Activated naive CD4-positive, alpha-beta T cell treated with anti-CD3 and anti-CD28 coated beads for 36 hours (primary cell): ENCODE data around the gene SUGP2. TPM values are rescaled to one million over a fixed set of nuclear protein-coding genes. Genes with fewer than 3 reads are reported as not detected.

ENCODE experiments used
- CTCF ChIA-PET: fragments of 350-600 bp; sonication (Branson Sonifier 250); formaldehyde crosslinking; loops from one replicate; lab custom pipeline; 2021; ENCODE audit warnings: antibody characterized with exemption; lab: Charles Lee
- DNase-seq: peaks from one replicate; pipeline ENCODE4 v3.0.0-alpha.2; 2020
- H3K27ac Mint-ChIP-seq: one replicate; pipeline ENCODE4 v1.8.0; 2021; ENCODE audit warnings: mild to moderate bottlenecking, mixed read lengths
- H3K27me3 Mint-ChIP-seq: one replicate; pipeline ENCODE4 v1.8.0; 2021; ENCODE audit warnings: low read depth, mixed read lengths
- H3K36me3 Mint-ChIP-seq: one replicate; pipeline ENCODE4 v1.8.0; 2021; ENCODE audit warnings: low read depth, mixed read lengths
- H3K4me1 Mint-ChIP-seq: one replicate; pipeline ENCODE4 v1.8.0; 2021; ENCODE audit warnings: low read depth, mixed read lengths
- H3K4me3 Mint-ChIP-seq: one replicate; pipeline ENCODE4 v1.8.0; 2021; ENCODE audit warnings: mild to moderate bottlenecking, moderate library complexity, mixed read lengths
- H3K9me3 Mint-ChIP-seq: one replicate; pipeline ENCODE4 v1.8.0; 2021; ENCODE audit warnings: mixed read lengths
- intact Hi-C: fragments of 100-400 bp; cut with micrococcal nuclease; formaldehyde crosslinking; loops from one replicate; pipeline ENCODE4 v1.15.1; 2023
- total RNA-seq, 2 experiments: library from RNA; stranded (reverse); gene quantifications; one replicate each; pipeline ENCODE4 v1.2.3, GENCODE V29; 2021

The SUGP2 gene
- total RNA-seq, 2 experiments from 2014 or later, result 149 to 154 TPM

DNA sequence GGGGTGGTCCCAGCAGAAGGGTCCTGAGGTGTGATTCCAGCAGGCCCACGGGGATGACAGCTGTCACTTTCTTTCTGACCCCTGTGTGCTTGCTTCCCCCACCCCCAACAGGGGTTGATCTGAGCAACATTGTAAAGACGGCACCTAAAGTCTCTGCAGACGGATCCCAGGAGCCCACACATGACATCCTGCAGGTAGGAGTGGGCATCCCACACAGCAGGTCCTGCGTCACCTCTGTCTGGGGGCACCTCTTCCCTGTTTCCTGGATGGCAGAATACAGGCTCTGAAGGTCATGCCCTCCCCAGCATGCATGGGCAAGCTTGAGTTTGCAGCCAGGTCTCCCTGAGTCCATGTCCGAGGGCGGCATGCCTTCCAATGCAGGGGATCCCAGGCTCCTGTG, 10.6 kb upstream of the SUGP2 start:
- Mint-ChIP-seq H3K4me1 (peaks cover 20% of the 10 kb centered on the region), H3K27me3 (no peaks in the 10 kb centered on the region), H3K27ac (no peak overlapping the region), H3K36me3 (peaks cover 29% of the 10 kb centered on the region), H3K9me3 (no peaks in the 10 kb centered on the region), H3K4me3 (no peak overlapping the region)
- CTCF ChIA-PET, result no interaction called here
- intact Hi-C loops, result no loop called here
- DNase-seq, result no peak

DNA sequence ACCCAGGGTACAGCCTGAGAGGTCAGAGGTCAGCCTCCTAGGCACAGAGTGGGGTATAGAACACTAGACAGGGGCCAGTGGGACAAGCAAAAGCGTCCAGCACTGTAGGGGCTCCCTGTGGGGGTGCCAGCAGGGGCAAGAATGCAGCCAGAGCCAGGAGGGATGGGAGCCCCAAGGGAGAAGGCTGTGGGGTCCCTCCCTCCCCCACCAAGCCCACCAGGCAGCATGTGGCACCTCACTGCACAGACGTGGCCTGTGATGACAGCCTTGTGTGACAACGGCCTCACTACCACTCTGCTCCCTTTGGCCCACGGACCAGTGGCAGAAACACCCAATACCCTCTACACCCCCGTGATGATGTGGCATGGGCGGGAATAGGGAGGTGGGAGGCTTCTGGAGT, 10.2 kb upstream of the SUGP2 start:
- CTCF ChIA-PET, result no interaction called here
- intact Hi-C loops, result no loop called here
- H3K27me3 Mint-ChIP-seq, result no peaks in the 10 kb centered on the region
- DNase-seq, result no peak
- H3K36me3 Mint-ChIP-seq, result peaks cover 30% of the 10 kb centered on the region
- no peak overlapping the region for H3K4me3 Mint-ChIP-seq
- H3K9me3 Mint-ChIP-seq, result no peaks in the 10 kb centered on the region
- H3K27ac Mint-ChIP-seq, result no peak overlapping the region
- peaks cover 20% of the 10 kb centered on the region for H3K4me1 Mint-ChIP-seq

DNA sequence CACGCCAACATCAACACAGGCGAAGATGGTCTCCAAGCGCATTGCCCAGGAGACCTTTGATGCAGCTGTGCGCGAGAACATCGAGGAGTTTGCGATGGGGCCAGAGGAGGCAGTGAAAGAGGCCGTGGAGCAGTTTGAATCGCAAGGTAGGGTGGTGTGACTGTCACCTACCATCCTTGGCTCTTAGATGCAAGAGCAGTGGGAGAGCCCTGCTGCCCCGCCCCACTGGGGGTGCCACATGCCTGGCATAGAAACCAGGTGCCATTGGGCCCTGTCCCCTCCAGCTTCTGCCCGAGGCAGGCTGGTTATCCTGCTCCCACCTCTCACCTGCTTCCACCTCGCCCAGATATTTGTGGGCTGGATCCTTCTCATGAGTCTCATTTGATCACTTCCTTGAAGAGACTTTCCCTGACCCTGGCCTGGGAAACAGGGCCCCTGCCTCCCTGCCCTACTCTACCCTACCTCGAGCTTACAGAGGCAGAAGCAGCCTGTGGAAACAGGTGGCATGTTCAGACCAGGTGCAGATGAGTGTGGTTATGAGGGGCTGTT, 9.5 kb upstream of the SUGP2 start:
- DNase-seq, result no peak

DNA sequence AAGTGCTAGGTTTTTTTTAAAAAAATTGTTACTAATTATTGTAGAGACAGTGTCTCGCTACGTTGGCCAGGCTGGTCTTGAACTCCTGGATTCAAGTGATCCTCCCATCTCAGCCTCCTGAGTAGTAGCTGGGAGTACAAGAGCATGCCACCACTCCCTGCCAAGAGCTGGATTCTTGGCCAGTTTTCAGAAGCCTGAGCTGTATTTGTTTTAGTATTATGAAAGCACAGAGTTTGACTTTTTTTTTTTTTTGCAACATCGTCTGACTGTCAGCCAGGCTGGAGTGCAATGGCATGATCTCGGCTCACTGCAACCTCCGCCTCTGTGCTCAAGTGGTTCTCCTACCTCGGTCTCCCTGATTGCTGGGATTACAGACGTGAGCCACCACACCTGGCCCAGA, 7.1 kb upstream of the SUGP2 start:
- no peaks in the 10 kb centered on the region for H3K9me3 Mint-ChIP-seq
- CTCF ChIA-PET, result interaction anchor here (0.9 to 1.3 kb wide), 2 partner anchors 23 to 71 kb away, joined by 3 to 6 read pairs; partner anchors contain the start of gene SLC25A42
- no peak for DNase-seq
- intact Hi-C loops, result no loop called here
- no peak overlapping the region for H3K4me3 Mint-ChIP-seq
- peaks cover 26% of the 10 kb centered on the region for H3K36me3 Mint-ChIP-seq
- H3K27ac Mint-ChIP-seq, result peak overlapping the region; percentile 62
- H3K27me3 Mint-ChIP-seq, result no peaks in the 10 kb centered on the region
- peaks cover 29% of the 10 kb centered on the region for H3K4me1 Mint-ChIP-seq

More for the DNA sequence above, 9.5 kb upstream of the SUGP2 start:
- Mint-ChIP-seq H3K36me3 (peaks cover 30% of the 10 kb centered on the region), H3K27ac (no peak overlapping the region), H3K27me3 (no peaks in the 10 kb centered on the region), H3K9me3 (no peaks in the 10 kb centered on the region), H3K4me3 (no peak overlapping the region), H3K4me1 (peaks cover 20% of the 10 kb centered on the region)
- intact Hi-C loops, result no loop called here
- CTCF ChIA-PET, result interaction anchor here (0.6 kb wide), 1 partner anchor 79 kb away, joined by 3 read pairs; no protein-coding TSS in a partner anchor

GRCh38 chr19:19039901-19040300, 6.6 kb upstream of the SUGP2 start:
- CTCF ChIA-PET, result interaction anchor here (0.9 to 1.3 kb wide), 2 partner anchors 24 to 71 kb away, joined by 3 to 6 read pairs; partner anchors contain the start of gene SLC25A42
- intact Hi-C loops, result no loop called here
- Mint-ChIP-seq H3K4me3 (no peak overlapping the region), H3K4me1 (peaks cover 34% of the 10 kb centered on the region), H3K36me3 (peaks cover 24% of the 10 kb centered on the region), H3K27ac (peak overlapping the region; percentile 62), H3K9me3 (no peaks in the 10 kb centered on the region), H3K27me3 (no peaks in the 10 kb centered on the region)
- peak; percentile 48 for DNase-seq

DNA sequence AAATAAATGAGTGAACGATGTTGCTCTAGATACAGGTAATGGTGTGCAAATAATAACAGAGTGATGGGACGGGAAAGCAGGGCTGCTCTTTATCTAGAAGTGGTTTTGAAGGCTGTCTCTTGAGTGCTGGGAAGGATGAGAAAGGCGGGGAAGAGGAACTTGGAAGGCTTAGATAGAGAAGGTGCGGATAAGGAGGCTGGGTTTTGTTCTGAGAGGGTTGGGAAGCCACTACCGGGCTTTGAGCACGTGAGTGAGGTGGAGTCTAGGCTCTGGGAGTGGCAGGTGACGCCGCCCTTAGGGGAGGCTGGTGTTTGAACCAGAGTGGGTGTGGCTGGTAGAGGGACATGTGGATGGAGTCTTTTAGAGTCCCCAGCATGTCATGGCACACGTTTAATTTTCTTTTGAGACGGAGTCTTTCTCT, 897 bp upstream of the SUGP2 start:
- DNase-seq, result peak; percentile 84
- Mint-ChIP-seq H3K9me3 (no peaks in the 10 kb centered on the region), H3K4me1 (peaks cover 39% of the 10 kb centered on the region), H3K27me3 (no peaks in the 10 kb centered on the region), H3K4me3 (peak overlapping the region; percentile 82), H3K36me3 (peaks cover 26% of the 10 kb centered on the region), H3K27ac (peak overlapping the region; percentile 69)
- CTCF ChIA-PET, result interaction anchor here (0.6 kb wide), 1 partner anchor 104 kb away, joined by 3 read pairs; no protein-coding TSS in a partner anchor
- intact Hi-C loops, result loop anchor here (5.0 kb wide), 1 partner anchor 103 kb away; the partner anchor contains the start of gene TMEM161A

DNA sequence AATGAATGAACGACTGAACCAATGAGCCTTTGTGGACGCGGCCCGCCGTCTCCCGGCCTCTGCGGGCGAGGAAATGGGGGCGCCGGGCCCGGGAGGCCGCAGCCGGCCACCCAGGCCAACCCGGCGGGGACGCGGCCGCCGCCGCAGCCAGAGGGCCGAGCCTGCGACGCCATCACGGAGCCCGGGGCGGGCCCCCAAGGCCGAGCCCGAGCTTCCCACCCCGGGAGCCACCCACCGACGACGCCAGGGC, 216 bp downstream of the SUGP2 start:
- Mint-ChIP-seq H3K4me1 (peaks cover 37% of the 10 kb centered on the region), H3K36me3 (peaks cover 28% of the 10 kb centered on the region), H3K4me3 (peak overlapping the region; percentile 95), H3K9me3 (no peaks in the 10 kb centered on the region), H3K27me3 (no peaks in the 10 kb centered on the region), H3K27ac (peak overlapping the region; percentile 86)
- intact Hi-C loops, result loop anchor here (1.0 to 5.0 kb wide), 8 partner anchors 30 to 490 kb away; partner anchors contain the start of genes BORCS8, COPE, DDX49 and FKBP8
- CTCF ChIA-PET, result interaction anchor here (0.6 kb wide), 1 partner anchor 36 kb away, joined by 3 read pairs; no protein-coding TSS in a partner anchor
- DNase-seq, result no peak

- Mint-ChIP-seq H3K4me1 (peaks cover 39% of the 10 kb centered on the region), H3K4me3 (peak overlapping the region; percentile 95), H3K27me3 (no peaks in the 10 kb centered on the region), H3K9me3 (no peaks in the 10 kb centered on the region), H3K27ac (peak overlapping the region; percentile 86), H3K36me3 (peaks cover 28% of the 10 kb centered on the region)
- CTCF ChIA-PET, result no interaction called here
- intact Hi-C loops, result loop anchor here (1.0 to 5.0 kb wide), 8 partner anchors 31 to 490 kb away; partner anchors contain the start of genes BORCS8, COPE, DDX49 and FKBP8
- DNase-seq, result peak; percentile 92
Observed at GRCh38 chr19:19032420-19033175, 719 bp downstream of the SUGP2 start.

DNA sequence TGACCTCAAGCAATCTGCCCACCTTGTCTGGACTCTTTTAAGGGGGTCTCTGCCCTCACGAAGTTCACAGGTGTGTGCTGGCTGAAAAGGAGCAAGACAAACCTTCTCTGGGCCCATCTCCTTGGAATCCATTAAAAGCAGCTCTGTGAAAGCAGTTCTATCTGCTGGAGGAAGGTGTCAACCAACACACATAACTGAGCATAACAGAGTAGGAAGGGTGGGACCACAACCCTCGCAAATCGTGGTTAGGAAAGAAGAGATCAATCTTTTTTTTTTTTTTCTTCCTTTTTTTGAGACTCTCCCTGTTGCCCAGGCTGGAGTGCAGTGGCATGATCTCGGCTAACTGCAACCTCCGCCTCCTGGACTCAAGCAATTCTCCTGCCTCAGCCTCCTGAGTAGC, 1.4 kb downstream of the SUGP2 start:
- no peaks in the 10 kb centered on the region for H3K27me3 Mint-ChIP-seq
- no peak for DNase-seq
- CTCF ChIA-PET, result interaction anchor here (0.6 to 0.7 kb wide), 2 partner anchors 127 to 338 kb away, joined by 3 read pairs; no protein-coding TSS in a partner anchor
- no peaks in the 10 kb centered on the region for H3K9me3 Mint-ChIP-seq
- intact Hi-C loops, result loop anchor here (2.0 to 5.0 kb wide), 3 partner anchors 105 to 489 kb away; partner anchors contain the start of genes FKBP8, TMEM161A and UPF1
- H3K36me3 Mint-ChIP-seq, result peaks cover 32% of the 10 kb centered on the region
- H3K27ac Mint-ChIP-seq, result no peak overlapping the region
- peak overlapping the region; percentile 95 for H3K4me3 Mint-ChIP-seq
- peaks cover 42% of the 10 kb centered on the region for H3K4me1 Mint-ChIP-seq

GRCh38 chr19:19028526-19028925, 4.8 kb downstream of the SUGP2 start:
- no peaks in the 10 kb centered on the region for H3K27me3 Mint-ChIP-seq
- CTCF ChIA-PET, result interaction anchor here (0.5 kb wide), 1 partner anchor 23 kb away, joined by 4 read pairs; no protein-coding TSS in a partner anchor
- DNase-seq, result no peak
- H3K9me3 Mint-ChIP-seq, result no peaks in the 10 kb centered on the region
- H3K4me1 Mint-ChIP-seq, result peaks cover 30% of the 10 kb centered on the region
- H3K36me3 Mint-ChIP-seq, result peaks cover 48% of the 10 kb centered on the region
- H3K4me3 Mint-ChIP-seq, result no peak overlapping the region
- intact Hi-C loops, result no loop called here
- H3K27ac Mint-ChIP-seq, result no peak overlapping the region

DNA sequence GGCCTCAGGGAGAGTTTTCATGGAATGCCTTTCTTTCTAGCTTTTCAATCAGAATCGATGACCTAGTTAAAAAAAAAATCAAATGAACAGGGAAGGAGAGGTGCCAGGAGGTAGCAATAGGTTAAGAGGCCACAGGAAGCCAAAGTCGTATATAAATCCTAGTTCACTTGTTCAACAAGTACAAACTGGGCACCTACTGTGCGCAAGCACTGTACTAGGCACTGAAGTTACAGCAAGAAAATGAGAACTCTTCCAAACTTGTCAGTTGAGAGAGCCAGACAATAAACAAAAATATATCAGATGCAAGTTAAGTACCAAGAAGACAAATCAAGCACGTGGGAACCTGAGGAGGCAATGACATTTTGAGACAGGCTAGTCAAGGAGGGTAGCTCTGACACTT, 6.1 kb downstream of the SUGP2 start:
- CTCF ChIA-PET, result interaction anchor here (0.6 kb wide), 2 partner anchors 26 to 125 kb away, joined by 3 read pairs; no protein-coding TSS in a partner anchor
- intact Hi-C loops, result no loop called here
- Mint-ChIP-seq H3K27ac (no peak overlapping the region), H3K4me1 (peaks cover 40% of the 10 kb centered on the region), H3K9me3 (no peaks in the 10 kb centered on the region), H3K27me3 (no peaks in the 10 kb centered on the region), H3K36me3 (peaks cover 53% of the 10 kb centered on the region), H3K4me3 (no peak overlapping the region)
- no peak for DNase-seq

- Mint-ChIP-seq H3K36me3 (peaks cover 50% of the 10 kb centered on the region), H3K27ac (no peak overlapping the region), H3K27me3 (no peaks in the 10 kb centered on the region), H3K9me3 (no peaks in the 10 kb centered on the region), H3K4me1 (peaks cover 35% of the 10 kb centered on the region), H3K4me3 (no peak overlapping the region)
- peak; percentile 12 for DNase-seq
- CTCF ChIA-PET, result no interaction called here
- intact Hi-C loops, result no loop called here
Observed at GRCh38 chr19:19026299-19026971, 6.9 kb downstream of the SUGP2 start.
